ENCODE measurements around the gene IGF2BP1. TPM values are rescaled to one million over a fixed set of nuclear protein-coding genes. Genes with fewer than 3 reads are reported as not detected.

Gene IGF2BP1
- total RNA-seq (2014; rRNA removed; shearing (Covaris generic)), result 14.8 and 16.0 TPM in 2 replicates

- peak; percentile 82 for DNase-seq (ENCODE audit: low spot score)
These were observed at the start of gene IGF2BP1 for GRCh38 chr17:48997103-48997826. Gene IGF2BP1 (plus strand): TSS chr17:48997385. CDS start chr17:48997746, 361 bp downstream.

GRCh38 chr17:48951572-48951971, 45.6 kb upstream of the IGF2BP1 start:
- no peak for DNase-seq (ENCODE audit: low spot score)

GRCh38 chr17:48952904-48953303, 44.3 kb upstream of the IGF2BP1 start:
- DNase-seq (ENCODE audit: low spot score), result peak; percentile 46

GRCh38 chr17:48954300-48954755, 42.9 kb upstream of the IGF2BP1 start:
- DNase-seq (ENCODE audit: low spot score), result peak; percentile 53

- peak; percentile 22 for DNase-seq (ENCODE audit: low spot score)
These were observed 36.2 kb upstream of the IGF2BP1 start for GRCh38 chr17:48960834-48961515.

GRCh38 chr17:48961516-48962233, 35.5 kb upstream of the IGF2BP1 start:
- peak; percentile 90 for DNase-seq (ENCODE audit: low spot score)

GRCh38 chr17:48970224-48970623, 27.0 kb upstream of the IGF2BP1 start:
- DNase-seq (ENCODE audit: low spot score), result no peak

GRCh38 chr17:48970865-48971687, 26.1 kb upstream of the IGF2BP1 start:
- no peak for DNase-seq (ENCODE audit: low spot score)

GRCh38 chr17:48972749-48973097, 24.5 kb upstream of the IGF2BP1 start:
- no peak for DNase-seq (ENCODE audit: low spot score)

- no peak for DNase-seq (ENCODE audit: low spot score)
These were observed 23.4 kb upstream of the IGF2BP1 start for GRCh38 chr17:48973806-48974205.

GRCh38 chr17:48981927-48982539, 15.2 kb upstream of the IGF2BP1 start:
- DNase-seq (ENCODE audit: low spot score), result no peak

GRCh38 chr17:48985436-48986245, 11.5 kb upstream of the IGF2BP1 start:
- no peak for DNase-seq (ENCODE audit: low spot score)

- no peak for DNase-seq (ENCODE audit: low spot score)
These were observed 8.1 kb upstream of the IGF2BP1 start for GRCh38 chr17:48989100-48989499.

GRCh38 chr17:48990882-48991357, 6.3 kb upstream of the IGF2BP1 start:
- DNase-seq (ENCODE audit: low spot score), result no peak

GRCh38 chr17:48992444-48992843, 4.7 kb upstream of the IGF2BP1 start:
- DNase-seq (ENCODE audit: low spot score), result no peak

GRCh38 chr17:48993305-48993704, 3.9 kb upstream of the IGF2BP1 start:
- no peak for DNase-seq (ENCODE audit: low spot score)

GRCh38 chr17:48993951-48994350, 3.2 kb upstream of the IGF2BP1 start:
- DNase-seq (ENCODE audit: low spot score), result no peak

- no peak for DNase-seq (ENCODE audit: low spot score)
These were observed 2.5 kb upstream of the IGF2BP1 start for GRCh38 chr17:48994549-48995303.

GRCh38 chr17:48995304-48995973, 1.7 kb upstream of the IGF2BP1 start:
- no peak for DNase-seq (ENCODE audit: low spot score)
